Measurements from ENCODE around the gene SAMD4A. TPM values are rescaled to one million over a fixed set of nuclear protein-coding genes. Genes with fewer than 3 reads are reported as not detected.

Gene SAMD4A
- polyA plus RNA-seq, 10 donors: 50.6 to 73.8 (median 59.9) TPM

- peak; percentile 65 to 88 (median 66) for DNase-seq
These were observed 1.8 kb upstream of the SAMD4A start for GRCh38 chr14:54564868-54565784.

GRCh38 chr14:54565785-54566409 is 1.0 kb upstream of the SAMD4A start:
- DNase-seq: peak; percentile 95 to 97 (median 95)

GRCh38 chr14:54567224-54567638 is 303 bp downstream of the SAMD4A start:
- DNase-seq: peak in 1 of 3 donors; percentile 44

- DNase-seq: peak; percentile 39 to 87 (median 69)
These were observed 972 bp downstream of the SAMD4A start for GRCh38 chr14:54567639-54568561.

- DNase-seq: peak; percentile 53 to 81 (median 57)
These were observed 2.1 kb downstream of the SAMD4A start for GRCh38 chr14:54568821-54569595.

GRCh38 chr14:54570047-54570446 is 3.1 kb downstream of the SAMD4A start:
- no peak for DNase-seq

GRCh38 chr14:54570631-54571415 is 3.9 kb downstream of the SAMD4A start:
- peak in 1 of 3 donors; percentile 60 for DNase-seq

GRCh38 chr14:54572316-54572715 is 5.4 kb downstream of the SAMD4A start:
- no peak for DNase-seq

- no peak for DNase-seq
These were observed 7.6 kb downstream of the SAMD4A start for GRCh38 chr14:54574528-54574927.

- DNase-seq: no peak
These were observed 10.6 kb downstream of the SAMD4A start for GRCh38 chr14:54577494-54577893.

- DNase-seq: no peak
These were observed 11.0 kb downstream of the SAMD4A start for GRCh38 chr14:54577977-54578376.

- DNase-seq: no peak
These were observed 12.7 kb downstream of the SAMD4A start for GRCh38 chr14:54579621-54580020.

- DNase-seq: no peak
These were observed 14.0 kb downstream of the SAMD4A start for GRCh38 chr14:54580933-54581332.

- no peak for DNase-seq
These were observed 15.4 kb downstream of the SAMD4A start for GRCh38 chr14:54582334-54582733.

- DNase-seq: no peak
These were observed 17.2 kb downstream of the SAMD4A start for GRCh38 chr14:54584097-54584496.

GRCh38 chr14:54585214-54585613 is 18.3 kb downstream of the SAMD4A start:
- no peak for DNase-seq

- DNase-seq: peak in 1 of 3 donors; percentile 59
These were observed 22.1 kb downstream of the SAMD4A start for GRCh38 chr14:54589076-54589475.

GRCh38 chr14:54589843-54590242 is 22.9 kb downstream of the SAMD4A start:
- DNase-seq: no peak

- no peak for DNase-seq
These were observed 23.6 kb downstream of the SAMD4A start for GRCh38 chr14:54590481-54590880.

- DNase-seq: no peak
These were observed 24.5 kb downstream of the SAMD4A start for GRCh38 chr14:54591461-54591860.

Measured in muscle of back (tissue), 11 donors.